Measurements from ENCODE around the gene DENND5B.

DENND5B gene

GRCh38 chr12:31366104-31366621 lies 224.8 kb downstream of the DENND5B start:
- TF ChIP-seq SCRT2 (tag by site-specific recombination; IDR thresholded peaks at IDR 0.05) = no peak
- peak; percentile 95 for TF ChIP-seq ZNF677 (tag by site-specific recombination; IDR thresholded peaks at IDR 0.05)
- no peak for TF ChIP-seq ZNF548 (tag by site-specific recombination; IDR thresholded peaks at IDR 0.05)
- TF ChIP-seq ZNF701 (tag by site-specific recombination; IDR thresholded peaks at IDR 0.05) = no peak
- no peak for TF ChIP-seq ZNF514 (tag by site-specific recombination; IDR thresholded peaks at IDR 0.05)
- TF ChIP-seq, protein P1, sequence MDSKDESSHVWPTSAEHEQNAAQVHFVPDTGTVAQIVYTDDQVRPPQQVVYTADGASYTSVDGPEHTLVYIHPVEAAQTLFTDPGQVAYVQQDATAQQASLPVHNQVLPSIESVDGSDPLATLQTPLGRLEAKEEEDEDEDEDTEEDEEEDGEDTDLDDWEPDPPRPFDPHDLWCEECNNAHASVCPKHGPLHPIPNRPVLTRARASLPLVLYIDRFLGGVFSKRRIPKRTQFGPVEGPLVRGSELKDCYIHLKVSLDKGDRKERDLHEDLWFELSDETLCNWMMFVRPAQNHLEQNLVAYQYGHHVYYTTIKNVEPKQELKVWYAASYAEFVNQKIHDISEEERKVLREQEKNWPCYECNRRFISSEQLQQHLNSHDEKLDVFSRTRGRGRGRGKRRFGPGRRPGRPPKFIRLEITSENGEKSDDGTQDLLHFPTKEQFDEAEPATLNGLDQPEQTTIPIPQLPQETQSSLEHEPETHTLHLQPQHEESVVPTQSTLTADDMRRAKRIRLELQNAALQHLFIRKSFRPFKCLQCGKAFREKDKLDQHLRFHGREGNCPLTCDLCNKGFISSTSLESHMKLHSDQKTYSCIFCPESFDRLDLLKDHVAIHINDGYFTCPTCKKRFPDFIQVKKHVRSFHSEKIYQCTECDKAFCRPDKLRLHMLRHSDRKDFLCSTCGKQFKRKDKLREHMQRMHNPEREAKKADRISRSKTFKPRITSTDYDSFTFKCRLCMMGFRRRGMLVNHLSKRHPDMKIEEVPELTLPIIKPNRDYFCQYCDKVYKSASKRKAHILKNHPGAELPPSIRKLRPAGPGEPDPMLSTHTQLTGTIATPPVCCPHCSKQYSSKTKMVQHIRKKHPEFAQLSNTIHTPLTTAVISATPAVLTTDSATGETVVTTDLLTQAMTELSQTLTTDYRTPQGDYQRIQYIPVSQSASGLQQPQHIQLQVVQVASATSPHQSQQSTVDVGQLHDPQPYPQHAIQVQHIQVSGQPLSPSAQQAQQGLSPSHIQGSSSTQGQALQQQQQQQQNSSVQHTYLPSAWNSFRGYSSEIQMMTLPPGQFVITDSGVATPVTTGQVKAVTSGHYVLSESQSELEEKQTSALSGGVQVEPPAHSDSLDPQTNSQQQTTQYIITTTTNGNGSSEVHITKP (tag by site-specific recombination; IDR thresholded peaks at IDR 0.05) = peak; percentile 75
- TF ChIP-seq ZSCAN23 (tag by site-specific recombination; IDR thresholded peaks at IDR 0.05) = no peak
- TF ChIP-seq, protein P2, sequence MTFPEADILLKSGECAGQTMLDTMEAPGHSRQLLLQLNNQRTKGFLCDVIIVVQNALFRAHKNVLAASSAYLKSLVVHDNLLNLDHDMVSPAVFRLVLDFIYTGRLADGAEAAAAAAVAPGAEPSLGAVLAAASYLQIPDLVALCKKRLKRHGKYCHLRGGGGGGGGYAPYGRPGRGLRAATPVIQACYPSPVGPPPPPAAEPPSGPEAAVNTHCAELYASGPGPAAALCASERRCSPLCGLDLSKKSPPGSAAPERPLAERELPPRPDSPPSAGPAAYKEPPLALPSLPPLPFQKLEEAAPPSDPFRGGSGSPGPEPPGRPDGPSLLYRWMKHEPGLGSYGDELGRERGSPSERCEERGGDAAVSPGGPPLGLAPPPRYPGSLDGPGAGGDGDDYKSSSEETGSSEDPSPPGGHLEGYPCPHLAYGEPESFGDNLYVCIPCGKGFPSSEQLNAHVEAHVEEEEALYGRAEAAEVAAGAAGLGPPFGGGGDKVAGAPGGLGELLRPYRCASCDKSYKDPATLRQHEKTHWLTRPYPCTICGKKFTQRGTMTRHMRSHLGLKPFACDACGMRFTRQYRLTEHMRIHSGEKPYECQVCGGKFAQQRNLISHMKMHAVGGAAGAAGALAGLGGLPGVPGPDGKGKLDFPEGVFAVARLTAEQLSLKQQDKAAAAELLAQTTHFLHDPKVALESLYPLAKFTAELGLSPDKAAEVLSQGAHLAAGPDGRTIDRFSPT (tag by site-specific recombination; IDR thresholded peaks at IDR 0.05) = no peak
- TF ChIP-seq ZNF362 (tag by site-specific recombination; IDR thresholded peaks at IDR 0.05) = peak; percentile 53; the same call in 1 of the 2 replicates
- TF ChIP-seq ZNF394 (tag by site-specific recombination; IDR thresholded peaks at IDR 0.05; ENCODE audit: borderline replicate concordance) = peak; percentile 41; the same call in 1 of the 2 replicates
- TF ChIP-seq ZNF211 (tag by site-specific recombination; IDR thresholded peaks at IDR 0.05; ENCODE audit: low read depth) = no peak
- TF ChIP-seq, protein P3, sequence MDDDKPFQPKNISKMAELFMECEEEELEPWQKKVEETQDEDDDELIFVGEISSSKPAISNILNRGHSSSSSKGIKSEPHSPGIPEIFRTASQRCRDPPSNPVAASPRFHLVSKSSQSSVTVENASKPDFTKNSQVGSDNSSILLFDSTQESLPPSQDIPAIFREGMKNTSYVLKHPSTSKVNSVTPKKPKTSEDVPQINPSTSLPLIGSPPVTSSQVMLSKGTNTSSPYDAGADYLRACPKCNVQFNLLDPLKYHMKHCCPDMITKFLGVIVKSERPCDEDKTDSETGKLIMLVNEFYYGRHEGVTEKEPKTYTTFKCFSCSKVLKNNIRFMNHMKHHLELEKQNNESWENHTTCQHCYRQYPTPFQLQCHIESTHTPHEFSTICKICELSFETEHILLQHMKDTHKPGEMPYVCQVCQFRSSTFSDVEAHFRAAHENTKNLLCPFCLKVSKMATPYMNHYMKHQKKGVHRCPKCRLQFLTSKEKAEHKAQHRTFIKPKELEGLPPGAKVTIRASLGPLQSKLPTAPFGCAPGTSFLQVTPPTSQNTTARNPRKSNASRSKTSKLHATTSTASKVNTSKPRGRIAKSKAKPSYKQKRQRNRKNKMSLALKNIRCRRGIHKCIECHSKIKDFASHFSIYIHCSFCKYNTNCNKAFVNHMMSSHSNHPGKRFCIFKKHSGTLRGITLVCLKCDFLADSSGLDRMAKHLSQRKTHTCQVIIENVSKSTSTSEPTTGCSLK (tag by site-specific recombination; IDR thresholded peaks at IDR 0.05) = no peak
- TF ChIP-seq ZNF239 (tag by site-specific recombination; IDR thresholded peaks at IDR 0.05) = no peak
- TF ChIP-seq ZNF521 (tag by site-specific recombination; IDR thresholded peaks at IDR 0.05) = no peak
- no peak for TF ChIP-seq ZEB2 (tag by site-specific recombination; IDR thresholded peaks at IDR 0.05)
- no peak overlapping the region for H3K4me3 ChIP-seq (ENCODE audit: low read depth, low read length)
- H3K9me3 ChIP-seq (ENCODE audit: control insufficient read depth, insufficient read depth, low read depth, low read length) = no peaks in the 10 kb centered on the region
- no peaks in the 10 kb centered on the region for H3K36me3 ChIP-seq (ENCODE audit: control insufficient read depth in 2 of 2, insufficient read depth in 1 of 2, low read length in 2 of 2)
- H3K4me1 ChIP-seq (ENCODE audit: control insufficient read depth, insufficient read depth, low read length) = peaks cover 25% of the 10 kb centered on the region
- CTCF ChIA-PET = interaction anchor here (0.6 kb wide), 1 partner anchor 1008 kb away, joined by 4 read pairs; no protein-coding TSS in a partner anchor
- H3K27ac ChIP-seq (ENCODE audit: extremely low read depth, low read depth, low read length) = no peak overlapping the region
- POLR2A ChIA-PET = interaction anchor here (0.6 kb wide), 1 partner anchor 556 kb away, joined by 3 read pairs; no protein-coding TSS in a partner anchor

DNA sequence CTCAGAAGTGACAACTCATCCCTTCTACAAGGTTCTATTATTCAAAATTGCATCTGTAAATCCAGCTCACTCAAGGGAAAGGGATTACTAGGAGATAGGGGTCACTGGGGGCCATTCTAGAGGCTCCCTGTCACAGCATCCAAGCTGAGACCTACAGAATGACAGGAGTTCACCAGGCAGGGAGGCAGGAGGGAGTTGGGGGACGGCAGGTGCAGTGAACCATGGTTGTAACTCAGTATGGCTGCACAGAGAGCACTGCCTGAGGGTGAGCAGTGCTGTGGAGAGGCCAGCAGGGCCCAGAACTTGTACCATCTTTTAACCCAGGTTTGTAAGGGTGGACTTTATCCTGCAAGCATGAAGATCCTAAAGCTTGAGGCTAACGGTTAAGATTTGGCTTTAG lies 227.1 kb downstream of the DENND5B start:
- ChIA-PET POLR2A (interaction anchor here (1.1 kb wide), 1 partner anchor 38 kb away, joined by 4 read pairs; the partner anchor contains the start of gene SINHCAF), CTCF (interaction anchor here (0.6 to 2.6 kb wide), 5 partner anchors 47 to 513 kb away, joined by 3 to 9 read pairs (median 3); no protein-coding TSS in a partner anchor)
- Histone ChIP-seq H3K9me3 (ENCODE audit: control insufficient read depth, insufficient read depth, low read depth, low read length) (no peaks in the 10 kb centered on the region), H3K36me3 (ENCODE audit: control insufficient read depth in 2 of 2, insufficient read depth in 1 of 2, low read length in 2 of 2) (no peaks in the 10 kb centered on the region), H3K27ac (ENCODE audit: extremely low read depth, low read depth, low read length) (no peak overlapping the region), H3K4me3 (ENCODE audit: low read depth, low read length) (no peak overlapping the region), H3K4me1 (ENCODE audit: control insufficient read depth, insufficient read depth, low read length) (peaks cover 7% of the 10 kb centered on the region; the same call in 1 of the 2 replicates)
- TF ChIP-seq GLI4 (tag by site-specific recombination; IDR thresholded peaks at IDR 0.05) (no peak), ZNF530 (tag by site-specific recombination; IDR thresholded peaks at IDR 0.05; ENCODE audit: low read depth) (no peak), KLF7 (tag by site-specific recombination; IDR thresholded peaks at IDR 0.05; ENCODE audit: borderline replicate concordance) (no peak), ZNF266 (tag by site-specific recombination; IDR thresholded peaks at IDR 0.05; ENCODE audit: low read depth) (no peak), ZNF121 (tag by site-specific recombination; IDR thresholded peaks at IDR 0.05) (no peak), ZNF791 (tag by site-specific recombination; IDR thresholded peaks at IDR 0.05) (no peak), SP7 (tag by site-specific recombination; IDR thresholded peaks at IDR 0.05) (no peak), ZNF571 (tag by site-specific recombination; IDR thresholded peaks at IDR 0.05) (no peak), ZNF707 (tag by site-specific recombination; IDR thresholded peaks at IDR 0.05) (no peak)
- TF ChIP-seq, protein P4, sequence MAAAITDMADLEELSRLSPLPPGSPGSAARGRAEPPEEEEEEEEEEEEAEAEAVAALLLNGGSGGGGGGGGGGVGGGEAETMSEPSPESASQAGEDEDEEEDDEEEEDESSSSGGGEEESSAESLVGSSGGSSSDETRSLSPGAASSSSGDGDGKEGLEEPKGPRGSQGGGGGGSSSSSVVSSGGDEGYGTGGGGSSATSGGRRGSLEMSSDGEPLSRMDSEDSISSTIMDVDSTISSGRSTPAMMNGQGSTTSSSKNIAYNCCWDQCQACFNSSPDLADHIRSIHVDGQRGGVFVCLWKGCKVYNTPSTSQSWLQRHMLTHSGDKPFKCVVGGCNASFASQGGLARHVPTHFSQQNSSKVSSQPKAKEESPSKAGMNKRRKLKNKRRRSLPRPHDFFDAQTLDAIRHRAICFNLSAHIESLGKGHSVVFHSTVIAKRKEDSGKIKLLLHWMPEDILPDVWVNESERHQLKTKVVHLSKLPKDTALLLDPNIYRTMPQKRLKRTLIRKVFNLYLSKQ (tag by site-specific recombination; IDR thresholded peaks at IDR 0.05; ENCODE audit: borderline replicate concordance) = no peak

Measured in HEK293 (cell line).